K562 (cell line): ENCODE results near the gene HHIPL1.

ENCODE experiments used
- CREB1 ChIP-seq, 2 experiments: sonication (generic) in 1 of 2; formaldehyde crosslinking in 1 of 2; IDR thresholded peaks; 2 replicates each; pipeline versions ENCODE4 v1.6.1 to v1.8.0; 2012 to 2022; ENCODE audit warnings: inconsistent platforms in 1 of 2, mild to moderate bottlenecking in 1 of 2, missing genetic modification reagents in 1 of 2, moderate library complexity in 1 of 2
- HCFC1 ChIP-seq: IDR thresholded peaks from 2 replicates; pipeline ENCODE4 v1.6.1; 2012; ENCODE audit warnings: low read depth, low read length, improper control_type of control experiment
- KDM1A ChIP-seq, 2 experiments: fragments of 450-650 bp; IDR thresholded peaks; 2 replicates each; pipeline ENCODE4 v1.6.1; 2016; ENCODE audit warnings: mild to moderate bottlenecking in 2 of 2
- USF2 ChIP-seq: sonication (generic); formaldehyde crosslinking; IDR thresholded peaks from 2 replicates; pipeline ENCODE4 v1.5.0; 2020; ENCODE audit warnings: missing genetic modification reagents

DNA sequence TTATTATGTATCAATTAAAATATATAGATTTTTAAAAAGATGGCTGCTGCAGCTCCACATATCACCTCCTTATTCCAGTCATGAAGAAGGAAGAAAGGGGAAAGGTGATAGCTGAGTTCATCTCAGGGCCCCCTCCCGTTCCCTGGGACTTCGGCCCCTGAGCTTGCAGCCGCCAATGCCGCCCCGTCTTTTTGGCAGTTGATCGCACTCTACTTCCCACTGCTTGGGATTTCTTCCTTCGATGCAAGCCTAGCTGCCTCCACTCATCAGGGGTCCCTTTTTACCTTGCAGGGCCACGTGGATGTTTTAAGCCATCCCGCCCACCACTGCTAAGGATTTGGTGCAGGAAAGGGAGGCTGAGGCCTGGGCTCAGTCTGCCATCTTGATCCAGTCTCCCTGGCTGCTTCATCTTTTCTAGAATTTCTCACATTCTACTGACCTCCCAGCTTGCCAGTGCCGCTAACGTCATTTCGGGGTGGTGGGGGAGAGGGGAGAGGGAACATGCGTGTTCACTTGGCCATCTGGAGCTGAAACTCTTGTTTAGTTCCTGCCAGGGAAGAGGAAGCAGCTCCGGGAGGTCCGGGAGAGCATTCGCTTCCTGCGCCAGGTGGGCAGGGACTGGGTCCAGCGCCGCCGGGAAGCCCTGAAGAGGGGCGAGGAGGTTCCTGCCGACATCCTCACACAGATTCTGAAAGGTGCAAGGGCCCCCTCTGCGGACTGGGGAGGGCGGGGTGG is 70.5 kb downstream of the HHIPL1 start:
- TF ChIP-seq KDM1A (IDR thresholded peaks at IDR 0.05): no peak
- no peak for TF ChIP-seq USF2 (CRISPR knock-in tag)
- TF ChIP-seq CREB1 (IDR thresholded peaks at IDR 0.05): no peak
- TF ChIP-seq CREB1 (CRISPR knock-in tag; IDR thresholded peaks at IDR 0.05): no peak
- TF ChIP-seq HCFC1: no peak
